Glomerular visceral epithelial cell (primary cell): Measurements from ENCODE around the gene CDH13.
A peak's percentile ranks its signal among the peaks of the same experiment; 100 is the strongest.
"Not testable (repeated sequence)": the region's sequence is repeated elsewhere in the genome, so short reads cannot be mapped to it uniquely, and the experiment has no call there.

Source experiments
- DNase-seq: peaks from one replicate; pipeline ENCODE4 v3.0.0-alpha.2; 2016; ENCODE audit errors: extremely low spot score

The CDH13 gene

DNA sequence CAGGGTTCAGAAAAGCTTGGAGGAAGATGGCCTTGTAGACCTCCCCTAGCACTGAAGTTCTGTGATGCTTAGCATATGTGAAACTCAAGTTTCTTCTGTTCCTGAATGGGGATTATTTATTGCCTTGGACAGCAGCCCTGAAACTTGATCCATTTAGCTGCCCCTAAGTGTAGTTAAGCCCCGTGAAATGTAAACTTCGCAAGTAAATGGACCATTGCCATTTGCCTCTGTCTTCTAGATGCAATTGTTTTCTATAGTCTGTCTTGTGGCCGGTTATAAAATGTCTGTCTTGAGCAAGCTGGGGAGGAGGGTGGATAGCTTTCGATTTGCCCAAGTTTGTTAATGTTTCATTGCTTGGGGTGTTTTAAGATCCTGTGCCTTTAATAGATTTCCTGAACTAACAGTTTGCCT, 261.8 kb downstream of the CDH13 start:
- peak; percentile 1 for DNase-seq

DNA sequence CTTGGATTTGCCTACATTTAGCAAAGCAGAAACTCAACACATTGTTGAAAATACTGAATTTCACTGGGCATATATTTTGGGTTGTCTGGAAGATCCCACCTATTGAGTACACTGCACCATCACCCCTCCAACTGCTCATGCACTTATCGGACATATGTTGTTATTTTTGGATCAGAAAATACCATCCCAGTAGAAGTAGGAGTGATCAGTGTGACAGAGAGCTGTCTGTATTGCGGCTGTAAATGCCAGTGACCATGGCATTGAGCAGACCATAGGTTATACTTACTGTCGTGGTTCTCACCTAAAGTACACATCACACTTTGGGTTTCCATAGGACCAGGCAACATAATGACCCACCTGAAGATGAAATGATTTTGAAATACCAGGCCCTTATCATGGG, 264.7 kb downstream of the CDH13 start:
- no peak for DNase-seq

DNA sequence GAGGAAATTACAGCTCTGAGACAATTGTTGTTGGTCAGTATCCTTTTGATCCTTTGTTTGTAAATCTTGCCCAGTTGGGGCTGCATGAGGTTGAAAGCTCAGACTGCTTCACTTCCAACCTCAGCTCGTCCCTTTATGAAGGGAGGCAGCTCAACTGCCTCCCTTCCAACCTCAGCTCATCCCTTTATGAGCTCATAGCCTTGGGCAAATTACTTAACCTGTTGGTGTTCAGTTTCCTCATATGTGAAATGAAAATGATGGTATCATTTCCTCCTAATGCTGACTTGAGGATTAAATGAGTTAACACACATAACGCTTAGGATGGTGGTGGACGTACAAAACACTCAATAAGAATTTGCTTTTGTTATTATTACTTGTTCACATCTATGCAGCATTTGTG, 265.1 kb downstream of the CDH13 start:
- no peak for DNase-seq

DNA sequence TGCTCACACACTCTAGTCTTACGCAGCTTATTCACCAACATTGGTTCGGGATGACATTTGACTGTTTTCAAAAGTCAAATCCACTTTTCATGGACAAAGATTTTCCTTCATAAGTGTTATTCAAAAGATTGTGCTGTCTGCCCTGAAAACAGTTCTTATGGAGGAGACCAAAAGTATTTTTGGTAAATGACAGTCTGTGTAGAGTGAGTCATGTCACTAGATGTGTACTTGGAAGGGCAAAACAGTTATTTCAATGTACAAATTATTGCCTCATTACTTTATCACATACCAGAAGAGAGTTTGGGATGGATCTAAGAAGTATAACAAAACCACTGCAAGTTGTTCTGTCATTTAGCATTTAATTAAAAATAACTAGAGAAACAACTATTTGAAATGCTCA, 265.6 kb downstream of the CDH13 start:
- no peak for DNase-seq

DNA sequence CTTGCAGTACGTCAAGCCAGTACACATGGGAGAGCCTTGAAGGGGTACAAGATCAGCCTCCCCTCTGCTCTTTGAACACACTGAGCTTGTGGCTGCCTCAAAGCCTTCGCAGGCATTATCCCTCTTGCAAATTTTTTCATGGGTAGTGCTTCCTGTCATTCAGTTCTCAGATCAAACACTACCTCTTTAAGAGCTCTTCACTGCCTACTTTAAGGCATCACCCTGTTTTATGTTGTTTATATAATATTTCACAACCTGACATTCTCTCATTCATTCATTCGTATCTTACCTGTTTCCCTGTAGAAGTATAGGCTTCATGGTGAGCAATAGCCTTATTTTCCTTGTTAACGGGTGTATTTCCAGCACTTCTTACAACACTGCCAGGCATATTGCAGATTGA, 269.1 kb downstream of the CDH13 start:
- DNase-seq = no peak

DNA sequence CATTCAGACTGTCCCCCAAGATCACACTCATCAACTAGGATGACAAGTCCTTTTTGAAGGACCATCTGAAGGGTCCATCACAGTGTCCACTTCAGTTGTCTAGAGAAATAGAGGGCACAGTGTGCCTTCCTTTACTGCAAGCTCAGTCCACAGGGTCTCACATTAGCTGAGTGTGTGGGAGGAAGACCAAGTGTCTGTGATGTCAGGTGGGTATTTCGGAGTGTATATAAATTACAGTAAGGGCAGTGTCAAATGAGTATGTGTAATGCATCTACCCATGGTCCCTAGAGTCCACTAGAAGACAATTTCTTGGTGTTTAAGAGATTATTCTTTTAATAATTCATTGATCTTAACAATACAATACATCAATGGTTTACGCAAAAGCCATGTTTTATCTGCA, 272.2 kb downstream of the CDH13 start:
- DNase-seq = no peak

DNA sequence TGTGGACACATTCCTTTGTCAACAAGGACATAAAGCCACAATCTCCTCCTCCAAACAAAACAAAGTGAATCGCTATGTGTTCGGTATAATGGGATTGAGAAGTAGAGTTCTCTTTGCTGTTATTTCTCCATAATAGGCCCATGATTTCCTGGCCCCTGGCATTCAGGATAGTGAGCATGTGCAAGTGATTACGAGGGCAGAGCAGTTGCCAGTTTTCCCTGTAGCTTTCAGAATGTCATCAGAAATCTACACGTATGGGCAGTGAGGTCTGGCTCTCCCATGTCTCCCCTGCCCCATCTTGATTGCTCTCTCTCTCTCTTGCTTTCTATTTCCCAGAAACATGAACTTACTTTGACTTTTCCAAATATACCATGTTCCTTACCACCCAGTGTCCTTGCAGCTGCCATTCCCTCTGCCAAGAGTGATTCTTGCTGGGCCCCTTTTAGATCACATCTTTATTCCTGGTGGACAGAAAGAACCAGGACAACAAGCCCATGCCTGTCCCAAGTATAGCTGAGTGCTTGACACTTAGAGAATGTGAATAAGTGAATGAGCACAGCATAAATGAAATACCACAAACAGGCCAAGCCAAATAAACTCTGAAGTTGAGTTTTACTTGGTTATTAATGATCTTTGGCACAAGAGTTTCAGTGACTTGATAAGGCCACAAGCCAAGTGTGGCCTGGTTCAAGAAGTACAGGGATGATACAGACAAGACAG, 273.1 kb downstream of the CDH13 start:
- DNase-seq = no peak

DNA sequence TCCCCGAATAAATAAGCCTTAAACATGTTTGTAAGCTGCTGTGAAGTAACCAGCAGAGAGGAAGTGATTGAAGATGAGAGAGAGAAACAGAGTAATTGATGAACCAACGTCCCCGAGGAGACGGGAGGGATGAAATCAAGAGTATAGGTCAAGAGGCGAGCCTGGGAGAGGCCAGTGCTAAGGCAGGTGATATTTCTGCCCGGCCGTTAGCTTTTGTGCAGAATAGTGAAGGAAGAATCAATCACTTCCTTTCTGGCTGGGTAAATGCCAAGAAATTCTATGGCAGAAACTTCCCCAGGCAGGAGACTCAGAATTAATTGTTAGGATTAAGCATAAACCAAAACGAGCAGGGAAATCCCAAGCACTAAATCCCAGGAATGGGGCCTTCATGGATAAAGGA, 273.8 kb downstream of the CDH13 start:
- no peak for DNase-seq

DNA sequence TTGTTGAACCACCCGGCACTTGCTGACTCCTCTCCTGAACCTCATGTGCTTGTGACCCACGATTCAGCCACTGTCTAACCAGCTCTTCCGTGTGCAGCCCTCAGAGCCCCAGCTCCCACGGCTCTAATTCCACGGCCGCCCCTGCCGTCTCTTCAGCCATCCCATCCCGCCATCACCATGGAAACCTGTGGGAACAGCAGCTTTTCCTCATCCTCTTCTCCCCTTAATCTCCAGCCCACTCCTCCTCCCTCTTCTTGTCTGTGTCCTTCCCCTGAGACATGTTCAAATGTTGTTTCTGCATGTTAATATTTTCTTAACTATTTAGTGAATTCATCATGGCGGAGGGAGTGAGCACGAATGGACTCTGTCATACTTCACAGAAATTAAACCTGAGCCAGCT, 285.2 kb downstream of the CDH13 start:
- DNase-seq = no peak

DNA sequence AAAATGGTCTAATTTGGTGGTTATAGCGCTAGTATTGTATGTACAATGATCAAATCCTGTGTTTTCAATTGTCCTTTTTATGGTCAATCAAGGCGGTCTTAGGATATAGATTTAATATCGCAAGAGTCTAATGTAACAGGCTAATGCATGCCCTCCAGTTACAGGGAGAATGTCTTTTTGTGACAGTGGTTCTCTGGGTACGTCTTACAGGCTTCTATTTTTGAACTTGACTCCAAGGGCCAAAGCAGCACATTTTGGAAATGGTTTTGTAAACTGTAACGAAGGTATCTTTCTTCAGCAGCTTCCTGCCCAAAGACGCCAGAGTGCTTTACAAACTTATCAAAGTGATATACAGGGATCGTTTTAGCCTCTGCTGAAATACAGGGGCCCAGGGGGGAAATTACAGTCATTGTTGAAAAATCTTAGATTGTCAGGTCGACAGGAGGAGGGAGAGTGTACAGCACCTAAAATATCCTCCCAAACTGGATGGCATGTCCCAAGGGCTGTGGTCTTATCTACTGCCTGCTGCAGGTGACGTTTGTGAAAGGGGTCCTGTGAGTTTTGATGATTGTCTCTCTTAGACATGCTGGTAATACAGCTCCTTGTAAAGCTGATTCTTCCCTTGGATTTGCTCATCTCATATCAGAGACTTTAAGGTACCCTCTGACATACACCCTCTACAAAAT, 288.5 kb downstream of the CDH13 start:
- no peak for DNase-seq

DNA sequence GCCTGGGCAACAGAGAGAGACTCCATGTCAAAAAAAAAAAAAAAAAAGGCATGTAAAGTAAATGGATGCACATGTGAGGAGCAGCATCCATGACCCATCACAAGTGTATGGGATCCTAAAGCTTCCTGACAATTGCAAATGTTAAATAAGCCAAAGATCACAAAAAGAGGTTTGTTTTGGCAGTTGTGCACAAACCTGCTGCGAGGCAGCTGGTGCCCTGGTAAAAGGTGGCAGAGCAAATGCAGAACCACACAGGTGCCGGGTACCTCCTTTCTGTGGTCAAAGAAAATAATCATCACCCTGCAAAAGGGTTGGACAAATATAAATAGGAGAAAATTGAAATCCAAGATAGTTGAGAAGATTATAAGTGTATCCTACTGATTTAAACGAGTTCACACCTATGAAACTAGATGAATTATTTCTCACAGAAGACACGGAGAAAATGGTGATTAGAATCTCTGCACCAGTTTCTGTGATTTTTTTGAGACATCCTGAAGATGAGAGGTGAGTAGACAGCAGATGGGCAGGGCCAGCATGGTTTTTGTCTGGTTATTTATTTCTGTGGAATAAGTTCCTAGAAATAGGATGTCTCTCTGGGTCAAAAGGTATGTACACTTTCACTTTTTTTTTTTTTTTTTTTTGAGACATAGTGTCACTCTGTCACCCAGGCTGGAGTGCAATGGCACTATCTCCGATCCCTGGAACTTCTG, 291.3 kb downstream of the CDH13 start:
- no peak for DNase-seq

DNA sequence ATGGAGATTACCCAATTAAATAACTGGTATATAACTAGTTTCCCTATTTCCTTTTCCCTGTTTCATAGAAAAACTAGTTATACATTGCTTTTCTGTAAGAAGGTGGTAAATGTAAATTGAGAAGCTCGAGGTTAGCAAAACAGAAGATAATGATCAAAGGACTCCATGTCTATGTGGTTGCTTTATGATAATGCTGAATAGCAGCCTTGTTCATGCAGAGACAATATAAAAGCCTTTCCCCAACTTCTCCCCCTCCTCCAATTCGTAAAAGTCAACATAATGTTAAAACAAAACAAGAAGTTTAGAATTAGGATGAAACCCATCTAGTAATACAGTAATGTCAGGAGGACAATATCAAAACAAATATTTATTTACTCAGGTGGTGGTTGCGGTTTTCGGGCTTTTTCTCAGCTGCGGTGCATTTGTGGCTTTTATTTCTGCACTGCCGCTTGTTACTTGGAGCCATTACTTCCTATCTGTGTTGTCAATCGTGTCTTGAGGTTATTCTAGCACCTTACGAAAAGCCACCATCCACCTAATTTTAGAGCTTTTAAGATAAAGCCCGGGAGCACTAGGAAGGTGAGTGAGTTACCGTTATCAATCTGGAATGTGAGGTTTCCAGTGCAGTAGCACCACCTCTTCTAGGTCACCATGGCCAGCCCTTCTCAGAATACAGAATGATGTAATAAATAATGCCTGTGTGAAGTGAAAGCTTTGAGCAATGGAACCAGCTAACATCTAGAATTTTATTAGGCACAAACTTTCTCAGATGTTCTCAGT, 297.5 kb downstream of the CDH13 start:
- peak; percentile 5 for DNase-seq

DNA sequence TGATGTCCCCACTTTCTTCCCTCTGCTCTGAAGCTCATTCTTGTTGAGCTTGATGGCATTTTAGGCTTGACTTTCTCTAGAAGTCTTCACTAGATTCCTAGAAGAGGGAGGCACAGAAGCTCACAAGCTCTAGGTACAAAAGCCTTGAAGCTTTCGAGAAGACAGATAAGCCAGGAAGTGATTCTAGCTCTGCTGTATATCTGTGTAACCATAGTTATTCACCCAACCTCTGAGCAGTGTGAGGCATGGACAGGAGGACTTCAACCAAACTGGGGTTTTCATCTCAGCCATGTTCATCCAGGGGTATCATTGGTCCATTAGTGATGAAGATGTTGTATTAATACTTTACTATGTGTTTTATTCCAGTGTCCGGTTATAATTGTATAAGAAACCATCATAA, 299.7 kb downstream of the CDH13 start:
- no peak for DNase-seq

DNA sequence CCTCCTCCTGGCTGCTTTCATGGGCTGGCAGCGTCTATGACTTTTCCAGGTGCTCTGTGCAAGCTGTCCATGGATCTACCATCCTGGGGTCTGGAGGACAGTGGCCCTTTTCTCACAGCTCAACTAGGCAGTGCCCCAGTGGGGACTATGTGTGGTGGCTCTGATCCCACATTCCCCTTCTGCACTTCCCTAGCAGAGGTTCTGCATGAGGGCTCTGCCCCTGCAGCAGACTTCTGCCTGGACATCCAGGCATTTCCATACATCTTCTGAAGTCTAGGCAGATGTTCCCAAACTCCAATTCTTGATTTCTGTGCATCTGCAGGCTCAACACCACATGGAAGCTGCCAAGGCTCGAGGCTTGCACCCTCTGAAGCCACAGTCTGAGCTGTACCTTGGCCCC, 307.2 kb downstream of the CDH13 start:
- not testable (repeated sequence) for DNase-seq

DNA sequence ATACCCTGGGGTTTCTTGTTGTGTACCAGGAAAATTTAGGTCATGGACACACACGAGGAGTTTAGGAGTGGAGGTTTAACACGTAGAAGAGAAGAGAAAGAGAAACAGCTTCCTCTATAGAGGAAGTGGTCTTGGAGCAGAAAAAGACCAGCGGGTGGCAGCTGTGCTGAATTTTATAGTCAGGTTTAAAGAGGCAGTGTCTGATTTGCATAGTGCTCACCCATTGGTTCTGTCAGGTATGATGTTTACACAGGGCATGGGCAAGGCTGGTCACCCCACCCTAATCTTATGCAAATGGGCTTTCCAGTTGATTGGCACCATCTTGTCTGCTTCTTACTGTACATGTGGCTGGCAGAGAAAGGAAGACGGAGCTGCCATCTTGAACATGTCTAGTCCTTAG, 309.0 kb downstream of the CDH13 start:
- DNase-seq = no peak

DNA sequence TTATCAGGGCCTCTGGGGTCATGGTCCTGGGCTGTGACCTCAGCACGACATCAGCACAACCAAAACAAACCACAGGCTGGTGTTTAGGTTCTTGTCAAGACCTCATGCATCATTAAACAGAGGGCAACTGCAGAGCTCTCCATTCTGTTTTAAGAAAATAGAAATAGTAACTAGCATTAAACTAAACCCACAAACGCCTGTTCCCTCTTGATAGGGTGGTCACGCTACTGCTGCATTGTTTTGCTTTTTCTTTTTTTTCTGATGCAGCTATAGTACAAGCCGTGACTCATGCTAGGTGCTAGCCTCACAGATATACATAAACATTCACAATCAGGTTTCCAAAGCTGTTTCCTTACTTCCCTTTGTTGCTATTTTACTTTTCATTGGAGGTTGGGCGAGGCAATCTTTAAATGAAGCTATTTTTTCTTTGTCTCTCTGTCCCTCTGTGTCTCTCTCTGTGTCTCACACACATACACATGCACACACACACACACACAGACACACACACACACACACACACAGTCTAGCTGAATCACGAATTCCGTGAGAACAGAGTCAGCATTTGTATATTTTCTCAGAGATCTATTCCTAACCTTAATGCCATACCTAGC, 310.3 kb downstream of the CDH13 start:
- DNase-seq = peak; percentile 67

DNA sequence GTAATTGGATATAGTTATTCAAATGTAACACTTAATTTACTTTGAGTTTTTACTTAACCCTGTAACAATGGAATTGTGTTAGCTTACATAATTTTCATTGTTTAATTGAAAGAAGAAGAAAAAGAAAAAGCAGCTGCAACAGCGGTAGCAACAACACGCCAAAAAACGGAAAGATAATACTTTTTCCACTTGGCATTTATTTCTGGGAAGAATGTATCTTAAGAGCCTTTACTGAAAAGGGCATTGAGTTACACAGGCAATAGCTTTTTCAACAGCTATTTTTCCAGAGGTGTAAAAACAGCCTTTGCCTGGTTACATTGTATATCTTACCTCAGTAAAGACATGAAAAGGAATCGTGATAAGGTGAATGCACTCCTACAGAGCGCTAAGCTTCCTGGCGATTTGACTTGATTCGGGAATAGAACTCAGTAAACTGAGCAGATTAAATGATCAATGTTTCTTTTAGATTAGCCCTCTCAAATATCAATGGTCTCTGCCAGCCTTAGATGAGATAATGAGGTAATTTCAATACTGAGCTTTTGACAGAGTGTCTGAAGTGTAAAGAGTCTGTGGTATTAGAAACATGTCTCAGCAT, 311.3 kb downstream of the CDH13 start:
- DNase-seq = no peak

DNA sequence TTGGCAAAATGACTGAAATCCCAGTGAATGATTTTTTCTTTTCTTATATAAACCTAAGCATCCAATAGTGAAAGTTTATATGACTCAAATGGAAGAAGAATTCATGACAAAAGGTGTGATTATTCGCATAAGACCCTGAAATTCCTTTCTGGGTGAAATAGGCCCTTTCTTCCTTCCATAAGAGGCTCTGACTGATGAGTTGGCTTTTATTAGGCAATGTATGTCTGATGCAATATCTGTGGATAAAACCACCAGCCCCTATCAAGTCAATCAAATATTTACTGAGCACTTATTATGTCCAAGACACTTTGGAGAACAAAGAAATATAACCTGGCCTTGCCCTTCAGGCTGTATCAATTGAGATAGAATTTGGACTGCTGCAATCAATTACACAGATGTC, 316.6 kb downstream of the CDH13 start:
- DNase-seq = no peak

DNA sequence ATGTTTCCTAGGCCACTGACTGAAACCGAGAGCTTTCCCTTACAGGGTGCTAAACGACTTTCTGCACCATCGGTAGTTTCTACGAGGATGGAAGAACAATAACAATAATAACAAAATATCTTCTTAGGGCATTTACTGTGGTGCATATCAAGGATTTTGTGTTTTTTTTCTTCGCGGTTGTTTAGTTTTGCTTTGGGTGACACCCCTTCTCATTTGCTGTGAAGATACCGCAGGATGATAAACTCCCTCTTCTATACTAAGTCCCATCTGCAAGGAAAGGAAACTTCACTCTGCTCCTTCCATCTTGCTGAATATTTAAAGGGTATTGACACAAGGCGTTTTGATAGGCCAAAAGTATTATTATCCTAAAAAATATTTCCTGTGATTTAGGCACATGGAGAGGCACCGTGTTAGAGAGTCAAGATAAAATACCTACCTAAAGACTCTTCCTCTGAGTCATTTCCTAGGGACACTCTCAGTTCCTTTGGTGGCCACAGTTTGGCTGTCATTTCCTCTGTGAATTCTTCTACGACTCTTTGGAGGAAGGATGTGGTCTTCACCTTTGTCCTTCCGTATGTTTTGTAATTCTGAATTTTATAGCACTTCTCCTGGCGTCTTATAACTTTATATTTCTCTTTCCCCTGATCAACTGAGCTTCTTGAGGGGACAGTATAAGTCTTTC, 318.8 kb downstream of the CDH13 start:
- no peak for DNase-seq

DNA sequence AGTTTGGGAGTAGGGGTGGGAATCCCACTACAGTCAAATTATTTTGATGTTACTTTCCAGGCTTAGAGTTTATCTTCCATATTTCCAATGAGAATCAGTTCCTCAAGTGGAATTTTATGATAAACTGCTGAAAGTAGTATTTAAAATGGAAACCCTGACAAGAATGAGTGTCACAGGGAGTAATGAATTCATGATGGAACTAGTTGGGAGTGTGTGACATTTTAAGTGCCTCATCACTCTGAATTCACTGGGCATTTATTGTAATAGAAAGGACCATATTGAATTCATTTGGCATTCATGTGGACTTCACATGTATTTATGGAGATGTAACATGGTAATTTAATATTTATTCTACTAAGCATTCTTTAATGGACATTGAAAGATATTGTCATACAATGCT, 320.9 kb downstream of the CDH13 start:
- no peak for DNase-seq

DNA sequence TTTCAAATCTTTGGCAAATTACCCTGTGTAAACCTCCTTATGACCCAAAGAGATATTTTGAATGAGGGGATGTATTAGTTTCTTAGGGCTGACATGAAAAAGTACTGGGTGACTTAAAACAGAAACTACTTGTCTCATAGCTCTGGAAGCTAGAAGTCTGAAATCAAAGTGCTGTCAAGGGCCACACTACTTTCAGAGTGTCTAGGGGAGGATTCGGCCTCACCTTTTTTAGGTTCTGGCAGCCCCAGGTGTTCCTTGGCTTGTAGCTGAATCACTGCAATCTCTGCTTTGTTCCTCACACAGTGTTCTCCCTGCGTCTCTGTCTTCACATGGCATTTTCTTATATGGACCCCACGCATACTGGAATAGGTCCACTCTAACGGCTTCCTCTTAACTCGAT, 322.2 kb downstream of the CDH13 start:
- no peak for DNase-seq
